SK-N-SH (cell line): Measurements from ENCODE around the gene CXorf65. TPM values are rescaled to one million over a fixed set of nuclear protein-coding genes. Genes with fewer than 3 reads are reported as not detected.

ENCODE experiments used
- CTCF ChIA-PET: fragments of 300-600, 350-600 bp; formaldehyde crosslinking; extraction: SDS; loops from one replicate; lab custom pipeline; 2021; lab: Yijun Ruan, JAX
- POLR2A ChIA-PET: fragments of 350-600 bp; sonication (Branson Sonifier 250); formaldehyde crosslinking; extraction: SDS; loops from one replicate; lab custom pipeline; 2020; ENCODE audit warnings: antibody characterized with exemption, inconsistent platforms; lab: Yijun Ruan, JAX
- DNase-seq: peaks from one replicate; pipeline ENCODE4 v3.0.0; 2012
- H2AFZ ChIP-seq: fragments of 200-600 bp; sonication (generic); 2 replicates; pipeline ENCODE4 v1.8.1; 2016; ENCODE audit warnings: antibody characterized with exemption, mild to moderate bottlenecking, low read depth
- H3F3A ChIP-seq: fragments of 200-600 bp; sonication (generic); replicated peaks from 2 replicates; pipeline ENCODE3; 2016; ENCODE audit warnings: antibody characterized with exemption, mild to moderate bottlenecking; ENCODE audit not compliant: insufficient read depth
- H3K27ac ChIP-seq, 2 experiments: fragments of 200-500 bp in 1 of 2; fragments of 200-600 bp in 1 of 2; sonication (Bioruptor generic) in 1 of 2; sonication (generic), shearing (Covaris generic) in 1 of 2; 2 replicates each; pipeline versions ENCODE4 v1.5.1 to v1.6.1; 2014 to 2016; ENCODE audit warnings: low read depth in 2 of 2, inconsistent platforms in 1 of 2, low read length in 1 of 2, mild to moderate bottlenecking in 1 of 2, mixed read lengths in 1 of 2
- H3K27me3 ChIP-seq: fragments of 200-600 bp; sonication (generic), shearing (Covaris generic); 2 replicates; pipeline ENCODE4 v1.6.1; 2016; ENCODE audit warnings: mixed run types; ENCODE audit not compliant: insufficient read depth
- H3K36me3 ChIP-seq, 2 experiments: fragments of 200-500 bp in 1 of 2; fragments of 200-600 bp in 1 of 2; sonication (Bioruptor generic) in 1 of 2; sonication (generic) in 1 of 2; replicated peaks in 1 of 2; 2 replicates each; pipeline versions ENCODE3 to v1.5.1; 2014 to 2016; ENCODE audit warnings: low read length in 1 of 2, mild to moderate bottlenecking in 1 of 2; ENCODE audit not compliant: insufficient read depth in 2 of 2, control insufficient read depth in 1 of 2
- H3K4me1 ChIP-seq, 2 experiments: fragments of 200-500 bp in 1 of 2; fragments of 200-600 bp in 1 of 2; sonication (Bioruptor generic) in 1 of 2; sonication (generic), shearing (Covaris generic) in 1 of 2; 2 replicates each; pipeline versions ENCODE4 v1.5.1 to v1.6.1; 2014 to 2016; ENCODE audit warnings: low read depth in 1 of 2, low read length in 1 of 2, mixed run types in 1 of 2; ENCODE audit not compliant: insufficient read depth in 2 of 2, control insufficient read depth in 1 of 2
- H3K4me2 ChIP-seq: fragments of 200-600 bp; sonication (generic), shearing (Covaris generic); 2 replicates; pipeline ENCODE4 v1.6.1; 2017; ENCODE audit warnings: mixed run types
- H3K4me3 ChIP-seq, 2 experiments: fragments of 200-500 bp in 1 of 2; fragments of 200-600 bp in 1 of 2; sonication (Bioruptor generic) in 1 of 2; sonication (generic), shearing (Covaris generic) in 1 of 2; 2 replicates each; pipeline versions ENCODE4 v1.5.1 to v1.8.1; 2014 to 2016; ENCODE audit warnings: low read depth in 2 of 2, inconsistent platforms in 1 of 2, low read length in 1 of 2, mild to moderate bottlenecking in 1 of 2, mixed read lengths in 1 of 2, moderate library complexity in 1 of 2
- H3K79me2 ChIP-seq: fragments of 200-600 bp; sonication (generic); 2 replicates; pipeline ENCODE4 v1.8.1; 2017; ENCODE audit warnings: mild to moderate bottlenecking; ENCODE audit not compliant: insufficient read depth
- H3K9ac ChIP-seq: fragments of 200-600 bp; sonication (generic); 2 replicates; pipeline ENCODE4 v1.6.1; 2017; ENCODE audit warnings: mixed run types
- H3K9me2 ChIP-seq: fragments of 200-600 bp; sonication (generic); 2 replicates; pipeline ENCODE4 v1.6.1; 2017; ENCODE audit warnings: mixed run types
- H3K9me3 ChIP-seq: fragments of 200-600 bp; sonication (generic); 2 replicates; pipeline ENCODE4 v1.6.1; 2017; ENCODE audit warnings: mixed run types, mild to moderate bottlenecking, moderate library complexity
- H4K20me1 ChIP-seq: fragments of 200-600 bp; sonication (generic); 2 replicates; pipeline ENCODE4 v1.6.1; 2017; ENCODE audit warnings: mild to moderate bottlenecking, mixed run types; ENCODE audit not compliant: insufficient read depth
- CHD2 ChIP-seq: fragments of 150-350 bp; IDR thresholded peaks from 2 replicates; pipeline ENCODE4 v1.6.1; 2018; ENCODE audit warnings: low read length; ENCODE audit not compliant: partially characterized antibody
- ELF1 ChIP-seq: IDR thresholded peaks from 2 replicates; pipeline ENCODE4 v1.4.0; 2012
- FOSL2 ChIP-seq: IDR thresholded peaks from 2 replicates; pipeline ENCODE4 v1.4.0; 2012; ENCODE audit warnings: low read depth, mild to moderate bottlenecking, moderate library complexity, borderline replicate concordance
- FOXJ3 ChIP-seq: sonication (generic); formaldehyde crosslinking; IDR thresholded peaks from 2 replicates; pipeline ENCODE4 v1.5.1; 2020; ENCODE audit warnings: mild to moderate bottlenecking, missing genetic modification reagents
- FOXM1 ChIP-seq: IDR thresholded peaks from 2 replicates; pipeline ENCODE4 v1.4.0; 2012; ENCODE audit warnings: low read depth, mild to moderate bottlenecking
- GABPA ChIP-seq: IDR thresholded peaks from 2 replicates; pipeline ENCODE4 v1.4.0; 2012; ENCODE audit warnings: low read depth, mild to moderate bottlenecking
- JUND ChIP-seq: IDR thresholded peaks from 2 replicates; pipeline ENCODE4 v1.4.0; 2012
- NRF1 ChIP-seq: IDR thresholded peaks from 2 replicates; pipeline ENCODE4 v1.6.1; 2012; ENCODE audit warnings: low read depth, mild to moderate bottlenecking, low read length
- PBX3 ChIP-seq: IDR thresholded peaks from 2 replicates; pipeline ENCODE4; 2012
- POLR2AphosphoS5 ChIP-seq: IDR thresholded peaks from 2 replicates; pipeline ENCODE4 v1.6.1; 2012; ENCODE audit warnings: low read depth, low read length
- RCOR1 ChIP-seq: fragments of 150-350 bp; IDR thresholded peaks from 2 replicates; pipeline ENCODE4 v1.6.1; 2017; ENCODE audit warnings: antibody characterized with exemption, low read length
- RFX5 ChIP-seq: IDR thresholded peaks from 2 replicates; pipeline ENCODE4 v1.6.1; 2012; ENCODE audit warnings: mild to moderate bottlenecking, improper control_type of control experiment, low read length
- RXRA ChIP-seq: IDR thresholded peaks from 2 replicates; pipeline ENCODE4 v1.4.0; 2012; ENCODE audit warnings: low read depth, mild to moderate bottlenecking, borderline replicate concordance
- SMC3 ChIP-seq: IDR thresholded peaks from 2 replicates; pipeline ENCODE4 v1.6.1; 2012; ENCODE audit warnings: low read depth, low read length, improper control_type of control experiment
- TAF1 ChIP-seq: IDR thresholded peaks from 2 replicates; pipeline ENCODE4 v1.6.1; 2012; ENCODE audit warnings: low read depth, mild to moderate bottlenecking, low read length, moderate library complexity, borderline replicate concordance
- YY1 ChIP-seq: IDR thresholded peaks from 2 replicates; pipeline ENCODE4 v1.4.0; 2012; ENCODE audit warnings: low read depth, mild to moderate bottlenecking
- WGBS: methylation state at CpG from one replicate; pipeline ENCODE4 v1.1.6; 2017; ENCODE audit warnings: low lambda C conversion rate; 5-methylcytosine and 5-hydroxymethylcytosine counted together
- polyA plus RNA-seq, 3 experiments: library from polyadenylated mRNA; depleted of rRNA; stranded (reverse); fragments of >200 nt; gene quantifications; 2 replicates each; pipeline ENCODE4 v1.2.3, GENCODE V29; 2012
- TF ChIP-seq, protein P1 (sequence below): IDR thresholded peaks from 2 replicates; pipeline ENCODE4 v1.4.0; 2012; ENCODE audit warnings: low read depth, borderline replicate concordance
- TF ChIP-seq, protein P2 (sequence below): IDR thresholded peaks from 2 replicates; pipeline ENCODE4 v1.4.0; 2012; ENCODE audit warnings: low read depth, borderline replicate concordance
- TF ChIP-seq, protein P3 (sequence below): IDR thresholded peaks from 2 replicates; pipeline ENCODE4 v1.4.0; 2012; ENCODE audit warnings: low read depth
- TF ChIP-seq, protein P4 (sequence below): fragments of 150-350 bp; IDR thresholded peaks from 2 replicates; pipeline ENCODE4 v1.6.1; 2016; ENCODE audit warnings: mild to moderate bottlenecking, low read depth, low read length

CXorf65 gene
- polyA plus RNA-seq, 1 of the 3 experiments (the other 2 are of a cell fraction) = not detected

DNA sequence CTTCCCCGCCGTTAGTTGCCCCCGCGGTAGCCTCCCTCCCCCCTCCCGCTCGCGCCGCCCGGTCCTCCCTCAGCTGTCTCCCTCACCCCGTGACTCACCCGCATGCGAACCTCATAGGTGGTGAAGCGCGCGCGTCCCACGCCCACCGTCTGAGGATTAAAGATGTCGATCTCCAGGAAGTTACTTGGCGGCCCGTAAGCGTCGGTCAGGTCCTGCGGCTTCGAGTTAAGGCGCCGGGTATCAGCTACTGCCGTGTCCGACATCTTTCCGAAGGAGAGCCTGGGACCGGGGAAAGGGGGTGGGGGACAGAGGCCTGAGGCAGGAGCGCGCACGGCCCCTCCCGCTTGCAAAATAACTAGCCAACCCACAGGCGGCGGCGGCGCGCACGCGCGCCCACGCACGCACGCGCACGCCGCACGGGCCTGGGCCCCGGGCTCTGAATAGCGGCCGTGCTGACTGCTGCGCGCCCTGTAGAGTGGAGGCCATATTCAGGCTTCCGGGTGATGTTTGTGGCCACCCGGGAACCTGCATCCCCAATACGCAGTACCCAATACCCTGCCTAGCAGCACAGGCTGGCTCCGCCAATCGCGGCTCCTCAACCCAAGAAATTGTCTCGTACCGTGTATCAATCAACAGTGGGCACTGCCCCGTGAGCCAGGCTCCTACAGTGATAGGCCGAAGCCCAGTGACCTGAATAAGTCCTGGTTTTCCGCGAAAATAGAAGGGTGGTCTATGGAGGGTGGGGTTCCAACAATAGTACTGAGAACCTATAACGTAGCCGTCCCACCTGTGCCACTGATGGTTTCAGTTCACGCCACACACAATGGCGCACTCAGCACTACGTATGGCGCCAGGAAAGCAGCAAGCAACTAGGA, 38.3 kb downstream of the CXorf65 start, which contains the start of gene SNX12:
Gene SNX12, minus strand, starts transcription at position 291 of the 875 bp plus-strand sequence. Its CDS starts 28 bp downstream, at position 263.
- H3K4me2 ChIP-seq = peak within 1 kb of the TSS; percentile 67
- peak within 1 kb of the TSS; percentile 70 for H2AFZ ChIP-seq
- peaks cover 0 to 6% of the 10 kb centered on the region in 2 experiments for H3K36me3 ChIP-seq
- H3K27ac ChIP-seq = peak within 1 kb of the TSS; percentile 65 to 81
- TF ChIP-seq NRF1 = peak; percentile 74
- peak; percentile 20 for TF ChIP-seq CHD2
- TF ChIP-seq TAF1 = 0 out of 2 replicates have a peak, but pooled peaks have one; percentile 10
- TF ChIP-seq JUND = peak; percentile 6; the same call in 1 of the 2 replicates
- TF ChIP-seq RXRA = no peak
- peak; percentile 92 for TF ChIP-seq ELF1
- TF ChIP-seq, protein P1, sequence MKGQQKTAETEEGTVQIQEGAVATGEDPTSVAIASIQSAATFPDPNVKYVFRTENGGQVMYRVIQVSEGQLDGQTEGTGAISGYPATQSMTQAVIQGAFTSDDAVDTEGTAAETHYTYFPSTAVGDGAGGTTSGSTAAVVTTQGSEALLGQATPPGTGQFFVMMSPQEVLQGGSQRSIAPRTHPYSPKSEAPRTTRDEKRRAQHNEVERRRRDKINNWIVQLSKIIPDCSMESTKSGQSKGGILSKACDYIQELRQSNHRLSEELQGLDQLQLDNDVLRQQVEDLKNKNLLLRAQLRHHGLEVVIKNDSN = peak; percentile 56
- TF ChIP-seq RFX5 = peak; percentile 90
- TF ChIP-seq, protein P2, sequence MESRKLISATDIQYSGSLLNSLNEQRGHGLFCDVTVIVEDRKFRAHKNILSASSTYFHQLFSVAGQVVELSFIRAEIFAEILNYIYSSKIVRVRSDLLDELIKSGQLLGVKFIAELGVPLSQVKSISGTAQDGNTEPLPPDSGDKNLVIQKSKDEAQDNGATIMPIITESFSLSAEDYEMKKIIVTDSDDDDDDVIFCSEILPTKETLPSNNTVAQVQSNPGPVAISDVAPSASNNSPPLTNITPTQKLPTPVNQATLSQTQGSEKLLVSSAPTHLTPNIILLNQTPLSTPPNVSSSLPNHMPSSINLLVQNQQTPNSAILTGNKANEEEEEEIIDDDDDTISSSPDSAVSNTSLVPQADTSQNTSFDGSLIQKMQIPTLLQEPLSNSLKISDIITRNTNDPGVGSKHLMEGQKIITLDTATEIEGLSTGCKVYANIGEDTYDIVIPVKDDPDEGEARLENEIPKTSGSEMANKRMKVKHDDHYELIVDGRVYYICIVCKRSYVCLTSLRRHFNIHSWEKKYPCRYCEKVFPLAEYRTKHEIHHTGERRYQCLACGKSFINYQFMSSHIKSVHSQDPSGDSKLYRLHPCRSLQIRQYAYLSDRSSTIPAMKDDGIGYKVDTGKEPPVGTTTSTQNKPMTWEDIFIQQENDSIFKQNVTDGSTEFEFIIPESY = 0 out of 2 replicates have a peak, but pooled peaks have one; percentile 32
- no peak for TF ChIP-seq SMC3
- TF ChIP-seq FOXJ3 (CRISPR knock-in tag) = no peak
- no peak for TF ChIP-seq FOXM1
- TF ChIP-seq, protein P3, sequence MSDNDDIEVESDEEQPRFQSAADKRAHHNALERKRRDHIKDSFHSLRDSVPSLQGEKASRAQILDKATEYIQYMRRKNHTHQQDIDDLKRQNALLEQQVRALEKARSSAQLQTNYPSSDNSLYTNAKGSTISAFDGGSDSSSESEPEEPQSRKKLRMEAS = peak; percentile 48; the same call in 1 of the 2 replicates
- peak; percentile 69 for TF ChIP-seq POLR2AphosphoS5
- peak; percentile 77; the same call in 1 of the 2 replicates for TF ChIP-seq YY1
- peak; percentile 91 for TF ChIP-seq PBX3
- TF ChIP-seq, protein P4, sequence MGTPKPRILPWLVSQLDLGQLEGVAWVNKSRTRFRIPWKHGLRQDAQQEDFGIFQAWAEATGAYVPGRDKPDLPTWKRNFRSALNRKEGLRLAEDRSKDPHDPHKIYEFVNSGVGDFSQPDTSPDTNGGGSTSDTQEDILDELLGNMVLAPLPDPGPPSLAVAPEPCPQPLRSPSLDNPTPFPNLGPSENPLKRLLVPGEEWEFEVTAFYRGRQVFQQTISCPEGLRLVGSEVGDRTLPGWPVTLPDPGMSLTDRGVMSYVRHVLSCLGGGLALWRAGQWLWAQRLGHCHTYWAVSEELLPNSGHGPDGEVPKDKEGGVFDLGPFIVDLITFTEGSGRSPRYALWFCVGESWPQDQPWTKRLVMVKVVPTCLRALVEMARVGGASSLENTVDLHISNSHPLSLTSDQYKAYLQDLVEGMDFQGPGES = 0 out of 2 replicates have a peak, but pooled peaks have one; percentile 30
- 0 out of 2 replicates have a peak, but pooled peaks have one; percentile 25 for TF ChIP-seq GABPA
- peak; percentile 33 for TF ChIP-seq FOSL2
- no peak for TF ChIP-seq RCOR1
- CTCF ChIA-PET = interaction anchor here (1.3 kb wide), 1 partner anchor 61 kb away, joined by 3 read pairs; no protein-coding TSS in a partner anchor
- H3K9ac ChIP-seq = peak within 1 kb of the TSS; percentile 78
- H3K9me3 ChIP-seq = no peaks in the 10 kb centered on the region; the same call in 1 of the 2 replicates
- POLR2A ChIA-PET = interaction anchor here (0.6 kb wide), 1 partner anchor 111 kb away, joined by 4 read pairs; no protein-coding TSS in a partner anchor
- peak; percentile 88 for DNase-seq
- no peaks in the 10 kb centered on the region for H4K20me1 ChIP-seq
- H3K4me3 ChIP-seq = peak within 1 kb of the TSS; percentile 62 to 71
- H3K9me2 ChIP-seq = no peaks in the 10 kb centered on the region
- WGBS = 8% methylated on average over 37 of the region's 73 CpGs
- peaks cover 44% of the 10 kb centered on the region for H3K79me2 ChIP-seq
- H3K4me1 ChIP-seq = no peaks in the 10 kb centered on the region
- H3K27me3 ChIP-seq = peaks cover 6% of the 10 kb centered on the region; the same call in 1 of the 2 replicates
- H3F3A ChIP-seq = no peaks in the 10 kb centered on the region
